Bronchial epithelial cell (primary cell): ENCODE results near the gene ESF1. TPM values are rescaled to one million over a fixed set of nuclear protein-coding genes. Genes with fewer than 3 reads are reported as not detected.

ENCODE experiments used
- DNase-seq: peaks from one replicate; pipeline ENCODE4 v3.0.0-alpha.2; 2010; ENCODE audit warnings: low read depth
- FAIRE-seq: peaks from 2 replicates; lab custom pipeline; 2011; peaks lifted over from hg19 to GRCh38; lab: Jason Lieb, UNC
- H3K27me3 ChIP-seq: 2 replicates; pipeline ENCODE4 v1.5.1; 2011; ENCODE audit warnings: low read length; ENCODE audit not compliant: control insufficient read depth, insufficient read depth
- H3K36me3 ChIP-seq: 2 replicates; pipeline ENCODE4 v1.5.1; 2011; ENCODE audit warnings: low read length; ENCODE audit not compliant: control insufficient read depth, insufficient read depth
- H3K4me3 ChIP-seq: 2 replicates; pipeline ENCODE4 v1.5.1; 2011; ENCODE audit warnings: mild to moderate bottlenecking, low read depth, low read length, control low read depth
- total RNA-seq: library from RNA; depleted of rRNA; stranded (reverse); fragments of >200 nt; gene quantifications from 2 replicates; pipeline ENCODE4 v1.2.1, GENCODE V29; 2014
- TF ChIP-seq, protein P1 (sequence below): IDR thresholded peaks from 2 replicates; pipeline ENCODE4 v1.5.1; 2011; ENCODE audit warnings: mild to moderate bottlenecking, moderate library complexity, low read length, control low read depth, inconsistent platforms; ENCODE audit not compliant: insufficient read depth, severe bottlenecking

ESF1 gene
- total RNA-seq, 1 donor from 2014 or later = 16.6 TPM

DNA sequence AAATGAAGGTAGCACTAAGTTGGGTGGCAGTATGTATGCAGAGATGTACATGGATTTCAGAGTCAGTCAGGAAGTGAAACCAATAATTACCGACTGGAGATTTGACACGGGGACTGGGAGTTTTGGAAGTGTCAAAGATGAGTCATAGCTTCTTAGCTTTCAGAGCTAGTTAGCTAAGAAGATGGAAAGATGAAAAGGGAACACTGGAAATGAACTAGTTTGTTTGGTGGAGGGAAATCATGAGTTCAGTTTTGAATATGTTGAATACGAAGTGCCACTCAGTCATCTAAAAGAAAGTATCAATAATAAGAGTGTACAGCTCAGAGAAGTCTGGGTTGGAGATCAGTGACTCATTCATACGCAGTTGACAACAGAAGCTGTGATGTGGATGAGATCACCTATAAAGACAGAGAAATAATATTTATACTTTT lies 7.5 kb downstream of the ESF1 start:
- DNase-seq = peak; percentile 54
- H3K4me3 ChIP-seq = no peak overlapping the region
- peaks cover 4% of the 10 kb centered on the region for H3K36me3 ChIP-seq
- H3K27me3 ChIP-seq = no peaks in the 10 kb centered on the region
- no peak for FAIRE-seq
- TF ChIP-seq, protein P1, sequence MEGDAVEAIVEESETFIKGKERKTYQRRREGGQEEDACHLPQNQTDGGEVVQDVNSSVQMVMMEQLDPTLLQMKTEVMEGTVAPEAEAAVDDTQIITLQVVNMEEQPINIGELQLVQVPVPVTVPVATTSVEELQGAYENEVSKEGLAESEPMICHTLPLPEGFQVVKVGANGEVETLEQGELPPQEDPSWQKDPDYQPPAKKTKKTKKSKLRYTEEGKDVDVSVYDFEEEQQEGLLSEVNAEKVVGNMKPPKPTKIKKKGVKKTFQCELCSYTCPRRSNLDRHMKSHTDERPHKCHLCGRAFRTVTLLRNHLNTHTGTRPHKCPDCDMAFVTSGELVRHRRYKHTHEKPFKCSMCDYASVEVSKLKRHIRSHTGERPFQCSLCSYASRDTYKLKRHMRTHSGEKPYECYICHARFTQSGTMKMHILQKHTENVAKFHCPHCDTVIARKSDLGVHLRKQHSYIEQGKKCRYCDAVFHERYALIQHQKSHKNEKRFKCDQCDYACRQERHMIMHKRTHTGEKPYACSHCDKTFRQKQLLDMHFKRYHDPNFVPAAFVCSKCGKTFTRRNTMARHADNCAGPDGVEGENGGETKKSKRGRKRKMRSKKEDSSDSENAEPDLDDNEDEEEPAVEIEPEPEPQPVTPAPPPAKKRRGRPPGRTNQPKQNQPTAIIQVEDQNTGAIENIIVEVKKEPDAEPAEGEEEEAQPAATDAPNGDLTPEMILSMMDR = no peak

DNA sequence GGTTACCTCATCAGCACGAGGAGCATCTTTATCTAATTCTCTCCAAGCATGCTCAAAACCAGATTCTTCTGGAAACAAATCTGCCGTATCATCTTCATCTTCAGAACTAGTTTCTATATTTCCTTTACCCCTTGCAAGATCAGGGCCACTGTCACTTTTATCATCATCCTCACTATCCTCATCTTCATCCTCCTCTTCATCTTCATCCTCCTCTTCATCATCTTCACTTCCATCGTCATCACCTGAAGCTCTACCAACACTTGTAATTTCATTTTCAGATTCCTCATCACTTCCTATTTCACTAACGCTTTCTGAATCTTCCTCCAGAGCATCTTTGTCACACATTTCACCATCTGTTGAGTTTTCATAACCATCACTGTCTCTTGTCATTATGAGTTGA lies 8.9 kb downstream of the ESF1 start:
- H3K4me3 ChIP-seq = no peak overlapping the region
- peaks cover 2% of the 10 kb centered on the region for H3K36me3 ChIP-seq
- FAIRE-seq = no peak
- no peak for DNase-seq
- TF ChIP-seq, protein P1 = no peak
- no peaks in the 10 kb centered on the region for H3K27me3 ChIP-seq

DNA sequence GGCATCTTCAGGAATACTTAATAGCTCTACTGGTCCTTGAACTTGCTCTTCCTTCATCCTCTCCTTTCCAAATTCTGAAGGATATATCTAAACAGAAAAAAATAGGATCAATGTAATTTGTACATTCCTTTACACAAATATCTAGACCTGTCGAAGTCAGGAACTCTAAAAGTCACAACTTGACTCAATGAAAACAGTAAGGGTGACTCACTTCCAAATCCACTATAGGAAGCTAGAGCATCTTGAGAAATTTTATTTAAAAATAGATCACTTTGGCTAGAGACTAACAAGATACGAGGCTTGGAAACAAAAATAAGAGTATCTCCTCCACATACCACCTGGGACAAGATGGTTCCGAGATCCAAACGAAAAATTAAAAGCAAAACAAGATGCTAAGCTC lies 12.2 kb downstream of the ESF1 start:
- TF ChIP-seq, protein P1 = no peak
- no peak for FAIRE-seq
- peaks cover 9% of the 10 kb centered on the region for H3K36me3 ChIP-seq
- H3K27me3 ChIP-seq = no peaks in the 10 kb centered on the region
- H3K4me3 ChIP-seq = no peak overlapping the region
- no peak for DNase-seq

DNA sequence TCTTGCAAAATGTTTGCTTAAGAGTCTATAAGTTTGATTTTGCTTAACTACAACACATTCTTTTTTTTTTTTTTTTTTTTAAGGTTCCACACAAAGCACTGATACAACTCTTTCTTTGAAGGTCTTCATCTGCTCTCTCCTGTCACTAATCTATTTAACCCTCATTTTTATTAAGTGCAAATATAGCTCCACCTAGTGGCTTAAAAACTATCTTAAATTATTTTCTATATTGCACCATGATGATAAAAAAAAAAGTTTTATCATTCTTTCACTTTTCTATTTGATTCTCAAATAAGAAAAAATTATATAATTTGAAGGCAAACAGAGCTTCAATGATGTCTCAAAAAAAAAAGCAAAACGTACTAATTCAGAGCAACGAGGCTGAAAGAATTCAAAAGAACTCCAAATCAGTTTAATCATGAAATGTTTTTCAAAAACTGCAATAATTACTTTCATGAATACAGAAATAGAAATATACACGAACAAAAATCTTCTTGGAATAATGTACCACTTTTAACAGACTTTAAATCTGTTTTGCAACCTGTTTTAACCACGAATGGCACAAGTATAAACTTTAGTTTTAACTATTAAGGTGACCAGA lies 12.8 kb downstream of the ESF1 start:
- no peak for FAIRE-seq
- DNase-seq = peak; percentile 40
- Histone ChIP-seq H3K36me3 (peaks cover 9% of the 10 kb centered on the region), H3K27me3 (no peaks in the 10 kb centered on the region), H3K4me3 (no peak overlapping the region)
- TF ChIP-seq, protein P1 = peak; percentile 11

DNA sequence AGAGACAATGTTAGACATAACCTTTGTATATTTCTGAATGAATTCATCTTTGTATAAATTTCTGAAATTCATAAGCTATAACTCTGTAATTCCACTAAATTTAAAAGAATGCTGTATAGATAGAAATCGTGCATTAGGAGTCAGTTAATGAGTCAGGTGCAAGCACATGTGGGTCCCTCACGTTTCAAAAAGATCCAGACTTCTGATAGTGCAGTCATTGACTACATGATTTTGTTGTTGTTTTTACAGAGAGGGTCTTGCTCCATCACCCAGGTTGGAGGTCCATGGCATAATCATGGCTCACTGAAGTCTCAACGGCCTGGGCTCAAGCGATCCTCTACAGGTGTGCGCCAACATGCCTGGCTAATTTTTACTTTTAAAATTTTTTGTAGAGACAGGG lies 14.6 kb downstream of the ESF1 start:
- Histone ChIP-seq H3K4me3 (no peak overlapping the region), H3K27me3 (no peaks in the 10 kb centered on the region), H3K36me3 (peaks cover 7% of the 10 kb centered on the region)
- no peak for FAIRE-seq
- TF ChIP-seq, protein P1 = no peak
- DNase-seq = no peak
